NCI-H146 treated with DMSO at 0.1 percent for 48 hours (cell line): Measurements from ENCODE around the gene ANKMY1.
"Not testable (repeated sequence)": the region's sequence is repeated elsewhere in the genome, so short reads cannot be mapped to it uniquely, and the experiment has no call there.

Experiments
- DNase-seq: peaks from one replicate; lab custom pipeline; 2025; ENCODE audit not compliant: unreplicated experiment; lab: John Stamatoyannopoulos, UW

ANKMY1 gene

GRCh38 chr2:240556553-240557100 lies 1.2 kb downstream of the ANKMY1 start:
- DNase-seq, result no peak

DNA sequence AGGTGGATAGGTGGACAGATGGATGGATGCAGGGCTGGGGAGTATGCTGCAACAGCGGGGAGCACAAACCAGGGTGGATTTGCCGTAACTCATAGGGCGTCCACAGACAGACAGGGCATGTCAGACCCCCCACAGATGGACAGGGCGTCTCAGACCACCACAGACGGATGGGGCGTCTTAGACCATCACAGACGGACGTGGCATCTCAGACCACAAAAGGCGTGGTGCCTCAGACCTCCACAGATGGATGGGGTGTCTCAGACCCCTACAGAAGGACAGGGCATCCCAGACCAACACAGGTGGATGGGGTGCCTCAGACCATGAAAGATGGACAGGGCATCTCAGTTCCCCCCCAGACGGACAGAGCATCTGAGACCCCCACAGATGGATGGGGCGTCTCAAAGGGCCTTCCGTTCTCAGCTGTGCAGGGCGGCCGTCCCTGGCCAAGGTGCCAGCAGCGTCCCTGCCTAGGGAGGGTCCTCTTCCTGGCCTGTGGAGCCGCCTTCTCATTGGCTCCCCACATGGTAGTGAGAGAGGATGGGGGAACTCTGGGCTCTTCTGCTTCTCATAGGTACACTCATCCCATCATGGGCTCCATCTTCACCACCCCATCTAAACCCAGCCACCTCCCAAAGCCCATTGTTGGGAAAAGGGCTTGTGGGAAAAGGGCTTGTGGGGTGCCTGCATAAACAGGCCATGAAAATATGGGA lies 2.1 kb downstream of the ANKMY1 start:
- DNase-seq, result no peak

DNA sequence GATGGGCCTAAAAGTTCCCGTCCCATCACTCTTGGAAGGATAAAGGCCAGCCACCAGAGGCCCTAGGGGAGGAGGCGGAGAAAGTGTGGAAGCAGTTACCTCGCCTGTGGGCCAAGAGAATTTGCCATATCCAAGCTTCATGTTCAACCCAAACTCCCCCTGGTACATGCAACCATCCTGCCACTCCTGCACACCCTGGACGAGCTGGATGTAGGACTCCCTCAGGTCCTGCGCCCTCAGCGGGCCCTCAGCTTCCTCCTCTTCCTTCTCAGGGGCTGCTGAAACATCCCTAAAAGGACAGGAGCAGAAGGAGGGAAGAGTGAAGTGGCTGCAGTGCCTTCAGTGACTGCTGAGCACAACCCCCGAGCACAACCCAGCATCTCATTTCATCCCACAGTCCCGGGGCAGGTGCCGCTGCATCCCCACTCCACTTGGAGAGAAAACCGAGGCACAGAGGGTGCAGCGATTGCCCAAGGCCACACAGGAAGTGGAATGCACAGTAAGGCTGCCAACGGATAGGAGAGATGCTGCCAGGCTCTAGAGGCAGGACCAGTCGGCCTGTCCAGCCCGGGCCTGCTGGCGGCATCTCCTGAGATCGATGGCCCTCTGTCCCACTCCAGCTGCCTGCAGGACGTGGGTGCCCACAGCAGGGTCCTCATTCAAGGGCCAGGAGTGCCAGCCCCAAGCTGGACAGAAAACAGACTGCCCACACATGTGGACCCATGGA lies 2.9 kb downstream of the ANKMY1 start:
- DNase-seq, result no peak

GRCh38 chr2:240553956-240554480 lies 3.8 kb downstream of the ANKMY1 start:
- DNase-seq, result no peak

GRCh38 chr2:240551811-240552210 lies 6.0 kb downstream of the ANKMY1 start:
- DNase-seq, result no peak

DNA sequence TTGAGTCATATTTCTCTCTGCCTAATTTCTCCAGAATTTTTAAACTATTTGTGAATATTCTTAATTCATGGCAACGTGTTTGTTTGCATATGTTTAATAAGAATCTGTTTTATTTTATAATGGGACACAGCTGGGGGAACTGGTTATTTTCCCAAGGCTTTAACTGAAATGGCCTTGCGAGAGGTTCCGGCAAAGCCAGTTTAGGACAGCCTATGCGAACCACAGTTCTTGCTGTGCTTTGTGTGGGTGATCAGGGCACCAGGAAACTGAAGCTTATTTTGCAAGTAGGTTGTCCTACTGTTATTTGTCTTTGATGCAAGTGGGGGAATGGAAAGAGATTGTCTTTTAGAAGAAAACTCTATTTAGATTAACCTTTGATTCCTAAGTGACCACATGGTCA lies 6.5 kb downstream of the ANKMY1 start:
- no peak for DNase-seq

DNA sequence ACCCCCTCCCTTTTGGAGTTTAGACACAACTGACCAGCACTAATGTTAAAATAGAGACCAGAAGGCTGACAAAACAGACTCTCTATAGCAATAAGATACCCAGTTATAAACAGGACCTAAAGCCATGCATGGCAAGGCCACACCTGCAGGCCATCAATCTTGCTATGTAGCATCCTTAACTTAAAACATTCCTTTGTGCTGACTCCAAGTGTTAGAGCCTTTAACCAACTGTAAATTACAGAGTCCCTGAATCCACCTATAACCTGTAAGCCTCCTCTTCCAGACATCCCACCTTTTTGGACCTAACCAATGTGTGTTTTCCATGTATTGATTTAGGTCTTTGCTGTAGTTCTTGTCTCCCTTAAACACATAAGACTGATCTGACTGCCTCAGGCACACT lies 17.9 kb downstream of the ANKMY1 start:
- DNase-seq, result no peak

DNA sequence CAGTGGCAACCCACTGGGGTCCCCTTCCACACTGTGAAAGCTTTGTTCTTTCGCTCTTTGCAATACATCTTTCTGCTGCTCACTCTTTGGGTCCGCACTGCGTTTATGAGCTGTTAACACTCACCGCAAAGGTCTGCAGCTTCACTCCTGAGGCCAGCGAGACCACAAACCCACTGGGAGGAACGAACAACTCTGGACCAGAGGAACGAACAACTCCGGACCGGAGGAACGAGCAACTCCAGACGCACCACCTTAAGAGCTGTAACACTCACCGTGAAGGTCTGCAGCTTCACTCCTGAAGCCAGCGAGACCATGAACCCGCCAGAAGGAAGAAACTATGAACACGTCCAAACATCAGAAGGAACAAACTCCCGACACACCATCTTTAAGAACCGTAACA lies 18.7 kb downstream of the ANKMY1 start:
- DNase-seq, result not testable (repeated sequence)

GRCh38 chr2:240538031-240538780 lies 19.6 kb downstream of the ANKMY1 start:
- DNase-seq, result no peak

GRCh38 chr2:240532031-240532775 lies 25.6 kb downstream of the ANKMY1 start:
- no peak for DNase-seq

GRCh38 chr2:240531038-240531437 lies 26.8 kb downstream of the ANKMY1 start:
- no peak for DNase-seq

- no peak for DNase-seq
Measured at GRCh38 chr2:240530181-240530580, 27.6 kb downstream of the ANKMY1 start.

GRCh38 chr2:240529344-240529999 lies 28.3 kb downstream of the ANKMY1 start:
- DNase-seq, result no peak

DNA sequence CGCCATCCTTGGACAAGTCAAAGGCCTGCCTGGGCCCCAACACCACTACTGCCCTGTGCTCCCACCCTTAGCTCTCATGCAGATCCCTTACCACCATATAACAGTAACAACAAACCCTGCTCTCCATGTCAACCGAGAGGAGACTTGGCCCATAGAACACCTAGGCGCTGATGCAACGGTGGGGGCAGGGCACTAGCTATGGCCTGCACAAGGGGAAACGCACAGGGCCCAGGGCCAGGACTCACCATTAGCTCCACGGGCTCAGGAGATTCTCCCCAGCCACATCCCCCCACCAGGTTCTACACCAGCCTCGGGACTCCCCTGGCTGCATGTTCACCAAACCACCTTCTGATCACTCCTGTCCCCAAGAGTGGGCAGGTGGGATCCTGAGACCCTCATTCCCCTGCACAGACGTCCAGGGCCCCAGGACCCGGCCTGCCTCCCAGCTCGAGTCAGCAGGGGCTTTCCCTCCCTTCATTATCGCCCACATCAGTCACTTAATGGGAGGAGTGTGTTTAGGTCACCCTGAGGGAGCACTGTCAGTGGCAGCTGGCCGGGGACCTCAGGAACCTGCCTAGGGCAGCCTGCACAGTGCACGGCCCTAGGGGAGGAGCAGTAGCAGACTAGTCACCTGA lies 29.3 kb downstream of the ANKMY1 start:
- DNase-seq, result no peak

- no peak for DNase-seq
Measured at GRCh38 chr2:240527153-240527750, 30.5 kb downstream of the ANKMY1 start.

- no peak for DNase-seq
Measured at GRCh38 chr2:240526521-240526920, 31.3 kb downstream of the ANKMY1 start.

DNA sequence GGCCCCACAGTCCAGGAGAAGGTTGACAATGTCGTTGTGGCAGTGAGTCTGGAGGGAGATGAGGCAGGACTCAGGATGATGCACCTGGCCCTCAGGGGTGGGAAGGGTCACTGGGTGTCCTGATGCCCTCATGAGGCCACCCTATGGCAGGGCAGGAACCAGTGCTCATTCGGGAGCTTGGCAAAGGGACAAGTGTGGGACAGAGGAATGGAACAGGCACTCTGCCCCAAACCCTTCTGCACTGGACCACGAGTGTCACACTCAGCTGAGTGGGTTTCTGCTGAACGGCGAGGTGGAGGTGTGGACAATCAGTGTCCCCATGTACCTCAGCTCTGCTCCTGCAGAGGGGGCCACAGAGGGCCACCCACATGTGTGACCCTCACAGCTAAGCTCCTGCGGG lies 32.0 kb downstream of the ANKMY1 start:
- no peak for DNase-seq

- DNase-seq, result no peak
Measured at GRCh38 chr2:240524963-240525718, 32.6 kb downstream of the ANKMY1 start.
